VCaP (cell line): ENCODE data around the gene F7.

ENCODE experiments used
- H3K27ac ChIP-seq: fragments of 450-650 bp; 2 replicates; pipeline ENCODE4 v1.5.1; 2017
- TF ChIP-seq, protein P1 (sequence below): fragments of 450-650 bp; conservative IDR thresholded peaks from 2 replicates; pipeline ENCODE4 v1.5.1; 2017; ENCODE audit warnings: mild to moderate bottlenecking, moderate library complexity

Gene F7

DNA sequence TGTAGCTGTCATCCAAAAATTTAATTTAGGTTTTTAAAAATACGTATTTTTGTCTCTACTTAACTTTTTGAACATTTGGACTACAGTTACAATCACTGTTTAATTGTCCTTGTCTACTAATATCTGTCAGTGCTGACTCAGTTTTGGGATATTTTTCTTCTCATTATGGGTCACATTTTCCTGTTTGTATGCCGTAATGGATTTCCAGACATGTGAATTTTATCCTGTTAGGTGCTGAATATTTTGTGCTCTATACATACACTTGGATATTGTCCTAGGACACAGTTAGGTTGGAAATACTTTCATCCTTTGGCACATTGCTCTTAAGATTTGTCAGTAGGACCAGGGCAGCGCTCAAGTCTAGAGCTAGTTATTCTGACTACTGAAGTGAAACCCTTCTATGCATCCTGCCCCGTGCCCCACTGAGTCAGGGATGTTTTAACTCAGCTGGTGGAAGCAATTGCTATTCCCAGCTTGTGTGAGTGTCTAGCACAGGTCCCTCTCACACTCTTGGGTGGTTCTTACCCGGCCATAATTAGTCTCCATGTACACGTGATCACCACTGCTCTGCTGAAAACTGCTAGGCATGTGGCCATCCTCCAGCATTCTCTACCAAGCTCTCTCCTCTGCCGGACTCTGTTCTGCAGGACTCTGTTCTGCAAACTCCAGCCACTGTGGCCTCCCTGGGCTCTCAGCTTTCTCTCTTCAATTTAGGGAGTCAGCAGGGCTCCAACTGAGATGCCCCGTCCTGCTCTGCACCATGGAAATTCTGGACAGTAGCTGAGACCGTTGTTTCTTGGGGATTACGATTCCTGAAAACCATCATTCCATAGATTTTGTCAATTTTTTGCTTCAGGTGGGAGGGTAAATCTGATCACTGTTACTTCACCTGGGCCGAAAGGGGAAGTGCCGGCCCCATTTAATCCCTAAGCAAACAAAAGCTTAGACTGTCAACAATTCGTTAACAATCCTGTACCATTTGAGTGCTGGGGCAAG is 64.0 kb downstream of the F7 start:
- TF ChIP-seq, protein P1, sequence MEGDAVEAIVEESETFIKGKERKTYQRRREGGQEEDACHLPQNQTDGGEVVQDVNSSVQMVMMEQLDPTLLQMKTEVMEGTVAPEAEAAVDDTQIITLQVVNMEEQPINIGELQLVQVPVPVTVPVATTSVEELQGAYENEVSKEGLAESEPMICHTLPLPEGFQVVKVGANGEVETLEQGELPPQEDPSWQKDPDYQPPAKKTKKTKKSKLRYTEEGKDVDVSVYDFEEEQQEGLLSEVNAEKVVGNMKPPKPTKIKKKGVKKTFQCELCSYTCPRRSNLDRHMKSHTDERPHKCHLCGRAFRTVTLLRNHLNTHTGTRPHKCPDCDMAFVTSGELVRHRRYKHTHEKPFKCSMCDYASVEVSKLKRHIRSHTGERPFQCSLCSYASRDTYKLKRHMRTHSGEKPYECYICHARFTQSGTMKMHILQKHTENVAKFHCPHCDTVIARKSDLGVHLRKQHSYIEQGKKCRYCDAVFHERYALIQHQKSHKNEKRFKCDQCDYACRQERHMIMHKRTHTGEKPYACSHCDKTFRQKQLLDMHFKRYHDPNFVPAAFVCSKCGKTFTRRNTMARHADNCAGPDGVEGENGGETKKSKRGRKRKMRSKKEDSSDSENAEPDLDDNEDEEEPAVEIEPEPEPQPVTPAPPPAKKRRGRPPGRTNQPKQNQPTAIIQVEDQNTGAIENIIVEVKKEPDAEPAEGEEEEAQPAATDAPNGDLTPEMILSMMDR, result no peak
- H3K27ac ChIP-seq, result peak overlapping the region; percentile 86
